Measurements from ENCODE around the gene RAB4B.
"Not testable (repeated sequence)": the region's sequence is repeated elsewhere in the genome, so short reads cannot be mapped to it uniquely, and the experiment has no call there.

RAB4B gene

DNA sequence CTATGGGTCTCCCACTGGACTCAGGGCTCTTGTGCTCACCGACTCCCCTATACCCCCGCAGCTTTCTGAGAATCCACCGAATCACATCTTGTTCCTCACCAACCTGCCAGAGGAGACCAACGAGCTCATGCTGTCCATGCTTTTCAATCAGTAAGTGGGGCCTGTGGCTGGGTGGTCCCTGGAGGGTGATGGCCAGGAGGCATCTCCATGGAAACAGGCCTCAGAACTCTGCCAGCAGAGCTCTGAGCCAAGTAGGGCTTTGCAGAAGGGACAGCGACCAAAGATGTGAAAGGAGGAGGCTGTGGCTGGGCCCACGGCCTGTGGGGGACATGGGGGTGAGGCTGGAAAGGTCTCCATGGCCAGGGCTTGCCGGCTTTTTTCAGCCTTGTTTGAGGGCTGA is 14.5 kb upstream of the RAB4B start:
- Histone ChIP-seq H3K9me3 (ENCODE audit: severe bottlenecking) (no peaks in the 10 kb centered on the region), H3K4me1 (ENCODE audit: insufficient read depth, poor library complexity, severe bottlenecking) (no peaks in the 10 kb centered on the region), H3K36me3 (ENCODE audit: low read depth) (peaks cover 76% of the 10 kb centered on the region), H3K4me3 (ENCODE audit: severe bottlenecking) (no peak overlapping the region), H3K27me3 (ENCODE audit: insufficient read depth, poor library complexity, severe bottlenecking) (no peaks in the 10 kb centered on the region), H3K27ac (ENCODE audit: poor library complexity, severe bottlenecking) (no peak overlapping the region)
- no peak for DNase-seq (ENCODE audit: low spot score)
- TF ChIP-seq, protein P1, sequence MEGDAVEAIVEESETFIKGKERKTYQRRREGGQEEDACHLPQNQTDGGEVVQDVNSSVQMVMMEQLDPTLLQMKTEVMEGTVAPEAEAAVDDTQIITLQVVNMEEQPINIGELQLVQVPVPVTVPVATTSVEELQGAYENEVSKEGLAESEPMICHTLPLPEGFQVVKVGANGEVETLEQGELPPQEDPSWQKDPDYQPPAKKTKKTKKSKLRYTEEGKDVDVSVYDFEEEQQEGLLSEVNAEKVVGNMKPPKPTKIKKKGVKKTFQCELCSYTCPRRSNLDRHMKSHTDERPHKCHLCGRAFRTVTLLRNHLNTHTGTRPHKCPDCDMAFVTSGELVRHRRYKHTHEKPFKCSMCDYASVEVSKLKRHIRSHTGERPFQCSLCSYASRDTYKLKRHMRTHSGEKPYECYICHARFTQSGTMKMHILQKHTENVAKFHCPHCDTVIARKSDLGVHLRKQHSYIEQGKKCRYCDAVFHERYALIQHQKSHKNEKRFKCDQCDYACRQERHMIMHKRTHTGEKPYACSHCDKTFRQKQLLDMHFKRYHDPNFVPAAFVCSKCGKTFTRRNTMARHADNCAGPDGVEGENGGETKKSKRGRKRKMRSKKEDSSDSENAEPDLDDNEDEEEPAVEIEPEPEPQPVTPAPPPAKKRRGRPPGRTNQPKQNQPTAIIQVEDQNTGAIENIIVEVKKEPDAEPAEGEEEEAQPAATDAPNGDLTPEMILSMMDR (IDR thresholded peaks at IDR 0.05; ENCODE audit: poor library complexity, severe bottlenecking), result no peak
- ATAC-seq (ENCODE audit: low read depth), result no peak

DNA sequence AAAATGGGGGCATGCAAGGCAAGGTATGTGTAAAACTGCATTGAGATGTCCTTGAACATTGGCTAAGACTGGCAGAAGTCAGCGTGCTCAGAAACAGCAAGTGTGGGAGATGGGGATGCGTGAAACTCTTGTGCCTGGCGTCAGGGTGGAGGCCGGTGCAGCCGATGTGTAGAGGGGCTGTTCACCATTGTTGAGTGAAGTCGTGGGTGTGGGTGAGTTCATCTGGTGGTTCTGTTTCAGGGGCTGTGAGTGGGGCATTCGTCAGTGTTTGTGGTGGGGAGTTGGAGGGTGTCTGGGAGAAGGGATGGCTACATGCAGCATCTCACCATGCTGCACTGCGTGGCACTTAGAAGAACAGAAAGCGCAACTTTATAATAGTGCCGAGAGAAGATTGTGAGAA is 14.1 kb upstream of the RAB4B start:
- Histone ChIP-seq H3K27ac (ENCODE audit: poor library complexity, severe bottlenecking) (no peak overlapping the region), H3K36me3 (ENCODE audit: low read depth) (peaks cover 72% of the 10 kb centered on the region), H3K27me3 (ENCODE audit: insufficient read depth, poor library complexity, severe bottlenecking) (no peaks in the 10 kb centered on the region), H3K4me1 (ENCODE audit: insufficient read depth, poor library complexity, severe bottlenecking) (no peaks in the 10 kb centered on the region), H3K9me3 (ENCODE audit: severe bottlenecking) (no peaks in the 10 kb centered on the region), H3K4me3 (ENCODE audit: severe bottlenecking) (no peak overlapping the region)
- TF ChIP-seq, protein P1 (IDR thresholded peaks at IDR 0.05; ENCODE audit: poor library complexity, severe bottlenecking), result no peak
- no peak for DNase-seq (ENCODE audit: low spot score)
- ATAC-seq (ENCODE audit: low read depth), result no peak

DNA sequence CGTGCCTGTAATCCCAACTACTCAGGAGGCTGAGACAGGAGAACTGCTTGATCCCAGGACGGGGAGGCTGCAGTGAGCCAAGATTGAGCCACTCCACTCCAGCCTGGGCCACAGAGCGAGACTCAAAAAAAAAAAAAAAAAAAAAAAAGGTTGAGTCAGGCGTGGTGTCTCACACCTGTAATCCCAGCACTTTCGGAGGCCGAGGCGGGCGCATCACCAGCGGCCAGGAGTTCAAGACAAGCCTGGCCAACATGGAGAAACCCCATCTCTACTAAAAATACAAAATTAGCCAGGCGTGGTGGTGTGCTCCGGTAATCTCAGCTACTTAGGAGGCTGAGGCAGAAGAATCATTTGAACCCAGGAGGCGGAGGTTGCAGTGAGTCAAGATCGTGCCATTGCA is 11.7 kb upstream of the RAB4B start:
- H3K4me3 ChIP-seq (ENCODE audit: severe bottlenecking); H3K27ac ChIP-seq (ENCODE audit: poor library complexity, severe bottlenecking); H3K27me3 ChIP-seq (ENCODE audit: insufficient read depth, poor library complexity, severe bottlenecking); H3K4me1 ChIP-seq (ENCODE audit: insufficient read depth, poor library complexity, severe bottlenecking); H3K9me3 ChIP-seq (ENCODE audit: severe bottlenecking); ATAC-seq (ENCODE audit: low read depth); DNase-seq (ENCODE audit: low spot score): not testable (repeated sequence)
- peaks cover 48% of the 10 kb centered on the region for H3K36me3 ChIP-seq (ENCODE audit: low read depth)

DNA sequence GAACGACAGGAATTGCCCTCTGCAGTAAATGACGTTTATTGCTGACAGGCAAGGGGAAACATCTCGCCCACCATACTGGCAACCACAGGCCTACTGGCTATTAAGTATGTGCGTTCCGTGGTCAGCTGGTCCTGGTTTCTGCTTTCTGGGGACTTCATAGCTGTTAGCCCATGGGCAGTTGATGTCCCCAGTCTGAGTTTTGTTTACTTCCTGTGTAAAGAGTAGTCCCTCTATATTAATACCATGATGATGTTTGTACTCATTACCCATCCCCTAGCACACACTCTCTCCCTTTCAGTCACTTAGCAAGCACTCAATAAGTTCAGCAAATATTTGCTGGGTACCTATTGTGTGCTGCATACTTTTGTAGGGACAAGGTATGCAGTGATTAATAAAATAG is 9.2 kb upstream of the RAB4B start:
- TF ChIP-seq, protein P1 (IDR thresholded peaks at IDR 0.05; ENCODE audit: poor library complexity, severe bottlenecking), result no peak
- Histone ChIP-seq H3K27ac (ENCODE audit: poor library complexity, severe bottlenecking) (no peak overlapping the region), H3K27me3 (ENCODE audit: insufficient read depth, poor library complexity, severe bottlenecking) (no peaks in the 10 kb centered on the region), H3K9me3 (ENCODE audit: severe bottlenecking) (no peaks in the 10 kb centered on the region), H3K4me1 (ENCODE audit: insufficient read depth, poor library complexity, severe bottlenecking) (no peaks in the 10 kb centered on the region), H3K36me3 (ENCODE audit: low read depth) (peaks cover 23% of the 10 kb centered on the region), H3K4me3 (ENCODE audit: severe bottlenecking) (no peak overlapping the region)
- ATAC-seq (ENCODE audit: low read depth) (no peak; the same call in 2 of the 3 replicates), DNase-seq (ENCODE audit: low spot score) (no peak)

DNA sequence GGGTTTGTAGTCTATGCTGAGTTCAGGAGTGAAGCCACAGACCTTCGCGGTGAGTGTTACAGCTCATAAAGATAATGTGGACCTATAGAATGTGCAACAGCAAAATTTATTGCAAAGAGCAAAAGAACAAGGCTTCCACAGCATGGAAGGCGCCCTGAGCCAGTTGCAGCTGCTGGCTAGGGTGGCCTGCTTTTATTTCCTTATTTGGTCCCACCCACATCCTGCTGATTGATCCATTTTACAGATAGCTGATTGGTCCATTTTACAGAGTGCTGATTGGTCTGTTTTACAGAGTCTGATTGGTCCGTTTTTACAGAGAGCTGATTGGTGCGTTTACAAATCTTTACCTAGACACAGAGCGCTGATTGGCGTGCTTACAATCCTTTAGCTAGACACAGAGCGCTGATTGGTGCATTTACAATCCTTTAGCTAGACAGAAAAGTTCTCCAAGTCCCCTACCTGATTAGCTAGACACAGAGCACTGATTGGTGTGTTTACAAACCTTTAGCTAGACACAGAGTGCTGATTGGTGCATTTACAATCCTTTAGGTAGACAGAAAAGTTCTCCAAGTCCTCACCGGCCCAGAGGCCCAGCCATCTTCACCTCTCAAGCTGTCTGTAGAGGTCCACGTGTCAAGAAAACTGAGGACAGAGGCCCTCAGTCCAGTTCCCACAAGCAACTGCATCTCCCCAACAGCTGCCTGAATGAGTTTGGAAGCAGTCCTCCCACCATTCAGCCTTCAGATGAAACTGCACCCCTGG is 6.8 kb upstream of the RAB4B start:
- DNase-seq (ENCODE audit: low spot score); H3K27ac ChIP-seq (ENCODE audit: poor library complexity, severe bottlenecking); H3K36me3 ChIP-seq (ENCODE audit: low read depth): not testable (repeated sequence)

More for the DNA sequence above, 6.8 kb upstream of the RAB4B start:
- H3K4me1 ChIP-seq (ENCODE audit: insufficient read depth, poor library complexity, severe bottlenecking); H3K9me3 ChIP-seq (ENCODE audit: severe bottlenecking); H3K4me3 ChIP-seq (ENCODE audit: severe bottlenecking); H3K27me3 ChIP-seq (ENCODE audit: insufficient read depth, poor library complexity, severe bottlenecking); ATAC-seq (ENCODE audit: low read depth): not testable (repeated sequence)

Measured in RWPE2 (cell line).